ENCODE data around the gene KLF15. TPM values are rescaled to one million over a fixed set of nuclear protein-coding genes. Genes with fewer than 3 reads are reported as not detected.

The KLF15 gene
- total RNA-seq, 3 donors from 2014 or later (not counting 1 experiment from before 2014, with no cell fraction given): 0.23 to 0.38 (median 0.36) TPM

GRCh38 chr3:126373682-126374601 lies 16.7 kb upstream of the KLF15 start:
- DNase-seq (no peak), ATAC-seq (no peak)
- H3K27me3 ChIP-seq (ENCODE audit: control insufficient read depth, insufficient read depth, low read length): no peaks in the 10 kb centered on the region
- H3K4me3 Mint-ChIP-seq: no peak overlapping the region
- no peak overlapping the region for H3K27ac Mint-ChIP-seq
- no peaks in the 10 kb centered on the region for H3K4me1 ChIP-seq (ENCODE audit: control insufficient read depth, insufficient read depth, low read length)
- H3K4me3 ChIP-seq (ENCODE audit: low read length): no peak overlapping the region
- intact Hi-C loops (cut with micrococcal nuclease): no loop called here
- H3K36me3 ChIP-seq (ENCODE audit: control insufficient read depth, insufficient read depth, low read length): no peaks in the 10 kb centered on the region
- H3K36me3 Mint-ChIP-seq: no peaks in the 10 kb centered on the region
- peaks cover under 1 to 6% of the 10 kb centered on the region in 2 donors for H3K27me3 Mint-ChIP-seq (ENCODE audit: low read depth in 2 of 2)
- no peaks in the 10 kb centered on the region for H3K9me3 Mint-ChIP-seq
- no peak overlapping the region for H3K27ac ChIP-seq (ENCODE audit: low read length)
- 77% methylated on average over 21 of the region's 21 CpGs for WGBS (ENCODE audit: insufficient coverage)
- no peak for TF ChIP-seq CTCF (IDR thresholded peaks at IDR 0.05)
- H3K9me3 ChIP-seq (ENCODE audit: control insufficient read depth, insufficient read depth, low read length): no peaks in the 10 kb centered on the region
- H3K4me1 Mint-ChIP-seq: no peaks in the 10 kb centered on the region

- Mint-ChIP-seq H3K36me3 (no peaks in the 10 kb centered on the region), H3K4me3 (no peak overlapping the region), H3K9me3 (no peaks in the 10 kb centered on the region), H3K27me3 (ENCODE audit: low read depth in 2 of 2) (peaks cover 0 to 4% of the 10 kb centered on the region in 2 donors), H3K4me1 (no peaks in the 10 kb centered on the region), H3K27ac (no peak overlapping the region)
- 96% methylated on average over 4 of the region's 4 CpGs for WGBS (ENCODE audit: insufficient coverage)
- Histone ChIP-seq H3K9me3 (ENCODE audit: control insufficient read depth, insufficient read depth, low read length) (no peaks in the 10 kb centered on the region), H3K4me1 (ENCODE audit: control insufficient read depth, insufficient read depth, low read length) (no peaks in the 10 kb centered on the region), H3K4me3 (ENCODE audit: low read length) (no peak overlapping the region), H3K36me3 (ENCODE audit: control insufficient read depth, insufficient read depth, low read length) (no peaks in the 10 kb centered on the region), H3K27ac (ENCODE audit: low read length) (no peak overlapping the region), H3K27me3 (ENCODE audit: control insufficient read depth, insufficient read depth, low read length) (no peaks in the 10 kb centered on the region)
- intact Hi-C loops (cut with micrococcal nuclease): no loop called here
- DNase-seq: no peak
- no peak for ATAC-seq
- no peak for TF ChIP-seq CTCF (IDR thresholded peaks at IDR 0.05)
Observed at GRCh38 chr3:126373146-126373613, 16.0 kb upstream of the KLF15 start.

- H3K4me1 Mint-ChIP-seq: no peaks in the 10 kb centered on the region
- 86% methylated on average over 12 of the region's 12 CpGs for WGBS (ENCODE audit: insufficient coverage)
- intact Hi-C loops (cut with micrococcal nuclease): no loop called here
- Histone ChIP-seq H3K4me3 (ENCODE audit: low read length) (no peak overlapping the region), H3K9me3 (ENCODE audit: control insufficient read depth, insufficient read depth, low read length) (no peaks in the 10 kb centered on the region), H3K4me1 (ENCODE audit: control insufficient read depth, insufficient read depth, low read length) (no peaks in the 10 kb centered on the region), H3K27ac (ENCODE audit: low read length) (no peak overlapping the region), H3K27me3 (ENCODE audit: control insufficient read depth, insufficient read depth, low read length) (no peaks in the 10 kb centered on the region), H3K36me3 (ENCODE audit: control insufficient read depth, insufficient read depth, low read length) (no peaks in the 10 kb centered on the region)
- no peak overlapping the region for H3K27ac Mint-ChIP-seq
- ATAC-seq (no peak), DNase-seq (no peak)
- H3K4me3 Mint-ChIP-seq: no peak overlapping the region
- H3K9me3 Mint-ChIP-seq: no peaks in the 10 kb centered on the region
- no peak for TF ChIP-seq CTCF (IDR thresholded peaks at IDR 0.05)
- H3K36me3 Mint-ChIP-seq: no peaks in the 10 kb centered on the region
- H3K27me3 Mint-ChIP-seq (ENCODE audit: low read depth in 2 of 2): peaks cover 0 to 2% of the 10 kb centered on the region in 2 donors
Observed at GRCh38 chr3:126372413-126373145, 15.4 kb upstream of the KLF15 start.
